ENCODE measurements around the gene EED. TPM values are rescaled to one million over a fixed set of nuclear protein-coding genes. Genes with fewer than 3 reads are reported as not detected.

The EED gene
- total RNA-seq, 1 experiment from 2014 or later, result 27.3 TPM

- TF ChIP-seq ARID4B (CRISPR knock-in tag; IDR thresholded peaks at IDR 0.05; ENCODE audit: borderline replicate concordance) (no peak), AR (CRISPR knock-in tag; IDR thresholded peaks at IDR 0.05) (no peak), USF2 (CRISPR knock-in tag; IDR thresholded peaks at IDR 0.05) (no peak), KAT7 (CRISPR knock-in tag; IDR thresholded peaks at IDR 0.05; ENCODE audit: borderline replicate concordance) (no peak), ZNF671 (CRISPR knock-in tag; IDR thresholded peaks at IDR 0.05) (no peak), ZBTB43 (CRISPR knock-in tag; IDR thresholded peaks at IDR 0.05) (no peak), ZNF425 (CRISPR knock-in tag; conservative IDR thresholded peaks at IDR 0.05) (no peak), EMX1 (CRISPR knock-in tag; IDR thresholded peaks at IDR 0.05) (no peak), PRDM15 (CRISPR knock-in tag; IDR thresholded peaks at IDR 0.05) (no peak), RORB (CRISPR knock-in tag; IDR thresholded peaks at IDR 0.05) (no peak)
Measured at GRCh38 chr11:86294026-86294425, 49.5 kb downstream of the EED start (continued).

- Mint-ChIP-seq H3K4me1 (peaks cover 9% of the 10 kb centered on the region), H3K9me3 (no peaks in the 10 kb centered on the region), H3K36me3 (peaks cover 11% of the 10 kb centered on the region), H3K27ac (no peak overlapping the region), H3K27me3 (ENCODE audit: low read depth) (peaks cover 3% of the 10 kb centered on the region), H3K4me3 (peak overlapping the region; percentile 100)
- no peak for DNase-seq (ENCODE audit: low spot score)
- no peak for ATAC-seq
- ChIA-PET POLR2A (no interaction called here), CTCF (no interaction called here)
- TF ChIP-seq NFE2L1 (CRISPR knock-in tag; IDR thresholded peaks at IDR 0.05), result no peak
- TF ChIP-seq ZNF263 (CRISPR knock-in tag; IDR thresholded peaks at IDR 0.05; ENCODE audit: low read depth), result no peak
Measured at GRCh38 chr11:86301742-86302091, 57.2 kb downstream of the EED start.
